Activated T-cell treated with anti-CD3 and anti-CD28 coated beads, Interleukin-2, amount 50 U/mL, for 48 hours (primary cell): Measurements from ENCODE around the gene MCM3AP.
"Not testable (repeated sequence)": the region's sequence is repeated elsewhere in the genome, so short reads cannot be mapped to it uniquely, and the experiment has no call there.

Source experiments
- DNase-seq, 2 experiments: peaks; one replicate each; pipeline ENCODE4 v3.0.0-alpha.2; 2020

Gene MCM3AP

GRCh38 chr21:46310260-46310659 lies 24.8 kb upstream of the MCM3AP start:
- DNase-seq = not testable (repeated sequence)

- DNase-seq = no peak
Measured at GRCh38 chr21:46308431-46308830, 23.0 kb upstream of the MCM3AP start.

- no peak for DNase-seq
Measured at GRCh38 chr21:46307625-46308024, 22.2 kb upstream of the MCM3AP start.

- no peak for DNase-seq
Measured at GRCh38 chr21:46304955-46305354, 19.5 kb upstream of the MCM3AP start.

- DNase-seq = no peak
Measured at GRCh38 chr21:46304437-46304836, 19.0 kb upstream of the MCM3AP start.

GRCh38 chr21:46301759-46302158 lies 16.3 kb upstream of the MCM3AP start:
- DNase-seq = no peak

- no peak for DNase-seq
Measured at GRCh38 chr21:46299167-46299566, 13.8 kb upstream of the MCM3AP start.

GRCh38 chr21:46297338-46298271 lies 12.2 kb upstream of the MCM3AP start:
- peak; percentile 33 to 42 for DNase-seq

- DNase-seq = peak; percentile 70 to 71
Measured at GRCh38 chr21:46295996-46296752, 10.8 kb upstream of the MCM3AP start.

GRCh38 chr21:46295177-46295770 lies 9.9 kb upstream of the MCM3AP start:
- peak in 1 of 2 experiments; percentile 22 for DNase-seq

GRCh38 chr21:46294647-46295176 lies 9.3 kb upstream of the MCM3AP start:
- peak in 1 of 2 experiments; percentile 20 for DNase-seq

- DNase-seq = no peak
Measured at GRCh38 chr21:46291561-46291960, 6.2 kb upstream of the MCM3AP start.

- no peak for DNase-seq
Measured at GRCh38 chr21:46289655-46290179, 4.3 kb upstream of the MCM3AP start.

- no peak for DNase-seq
Measured at GRCh38 chr21:46287541-46287940, 2.1 kb upstream of the MCM3AP start.

GRCh38 chr21:46286648-46287002 lies 1.2 kb upstream of the MCM3AP start:
- no peak for DNase-seq

GRCh38 chr21:46285761-46286647 lies 593 bp upstream of the MCM3AP start, which contains the start of gene YBEY:
YBEY (plus strand) TSS chr21:46286342; CDS start chr21:46286914, 572 bp downstream.
- DNase-seq = peak; percentile 89 to 93

GRCh38 chr21:46284733-46285132 lies 678 bp downstream of the MCM3AP start:
- no peak for DNase-seq

- no peak for DNase-seq
Measured at GRCh38 chr21:46284077-46284644, 1.2 kb downstream of the MCM3AP start.

- no peak for DNase-seq
Measured at GRCh38 chr21:46274797-46275390, 10.5 kb downstream of the MCM3AP start.

GRCh38 chr21:46273341-46273740 lies 12.1 kb downstream of the MCM3AP start:
- DNase-seq = no peak

- DNase-seq = no peak
Measured at GRCh38 chr21:46269466-46269865, 15.9 kb downstream of the MCM3AP start.
